WTC11 (cell line): ENCODE results near the gene WBP1L. TPM values are rescaled to one million over a fixed set of nuclear protein-coding genes. Genes with fewer than 3 reads are reported as not detected.
"Not testable (repeated sequence)": the region's sequence is repeated elsewhere in the genome, so short reads cannot be mapped to it uniquely, and the experiment has no call there.

Source experiments
- ATAC-seq: fragments of 200-7000 bp; cut with Tn5 transposase; 2 replicates; pipeline ENCODE4 v1.10.0; 2021; ENCODE audit warnings: mild to moderate bottlenecking, moderate library complexity
- CTCF ChIA-PET: fragments of 300-600 bp; sonication (Branson Sonifier 250); formaldehyde crosslinking; loops from one replicate; lab custom pipeline; 2021; ENCODE audit warnings: antibody characterized with exemption; lab: Charles Lee
- POLR2A ChIA-PET: fragments of 350-600 bp; sonication (Branson Sonifier 250); formaldehyde crosslinking; loops from one replicate; lab custom pipeline; 2021; ENCODE audit warnings: antibody characterized with exemption; lab: Charles Lee
- DNase-seq: peaks from one replicate; pipeline ENCODE4 v3.0.0; 2021; ENCODE audit warnings: low spot score
- H3K27ac Mint-ChIP-seq: 2 replicates; pipeline ENCODE4 v1.8.0; 2021; ENCODE audit warnings: mixed read lengths
- H3K27me3 Mint-ChIP-seq: 2 replicates; pipeline ENCODE4 v1.8.0; 2021; ENCODE audit warnings: low read depth, mild to moderate bottlenecking, moderate library complexity, mixed read lengths
- H3K36me3 Mint-ChIP-seq: 2 replicates; pipeline ENCODE4 v1.8.0; 2021; ENCODE audit warnings: mixed read lengths
- H3K4me1 Mint-ChIP-seq: 2 replicates; pipeline ENCODE4 v1.8.0; 2022; ENCODE audit warnings: mixed read lengths
- H3K4me3 Mint-ChIP-seq: 2 replicates; pipeline ENCODE4 v1.8.0; 2021; ENCODE audit warnings: mild to moderate bottlenecking, moderate library complexity, mixed read lengths
- H3K9me3 Mint-ChIP-seq: 2 replicates; pipeline ENCODE4 v1.8.0; 2021; ENCODE audit warnings: mixed read lengths
- ERG ChIP-seq: fragments of 250-450 bp; sonication (Bioruptor Pico); IDR thresholded peaks from 2 replicates; pipeline ENCODE4 v1.8.0; 2021; ENCODE audit warnings: mild to moderate bottlenecking
- ESRRA ChIP-seq: sonication (generic); formaldehyde crosslinking; IDR thresholded peaks from 2 replicates; pipeline ENCODE4 v1.8.1; 2022; ENCODE audit warnings: mild to moderate bottlenecking, missing genetic modification reagents, borderline replicate concordance
- GABPB1 ChIP-seq: sonication (generic); formaldehyde crosslinking; IDR thresholded peaks from 2 replicates; pipeline ENCODE4 v1.8.1; 2023; ENCODE audit warnings: mild to moderate bottlenecking, missing genetic modification reagents
- HMGA2 ChIP-seq: fragments of 250-450 bp; sonication (Bioruptor Pico); IDR thresholded peaks from 2 replicates; pipeline ENCODE4 v1.4.0; 2021; ENCODE audit warnings: mild to moderate bottlenecking, moderate library complexity
- NFYB ChIP-seq: sonication (generic); formaldehyde crosslinking; conservative IDR thresholded peaks from 2 replicates; pipeline ENCODE4 v1.8.0; 2022; ENCODE audit warnings: low read depth, missing genetic modification reagents
- OVOL2 ChIP-seq: fragments of 250-450 bp; sonication (Bioruptor Pico); IDR thresholded peaks from 2 replicates; pipeline ENCODE4 v1.9.0; 2021; ENCODE audit warnings: mild to moderate bottlenecking, borderline replicate concordance
- PRDM15 ChIP-seq: sonication (generic); formaldehyde crosslinking; IDR thresholded peaks from 2 replicates; pipeline ENCODE4 v1.8.0; 2022; ENCODE audit warnings: missing genetic modification reagents
- TP53 ChIP-seq: sonication (generic); formaldehyde crosslinking; IDR thresholded peaks from 2 replicates; pipeline ENCODE4 v1.8.1; 2023; ENCODE audit warnings: mild to moderate bottlenecking, missing genetic modification reagents
- USF1 ChIP-seq: sonication (generic); formaldehyde crosslinking; IDR thresholded peaks from 2 replicates; pipeline ENCODE4 v1.8.0; 2022; ENCODE audit warnings: mild to moderate bottlenecking, missing genetic modification reagents
- ZNF121 ChIP-seq: sonication (generic); formaldehyde crosslinking; IDR thresholded peaks from 2 replicates; pipeline ENCODE4 v1.8.0; 2023; ENCODE audit warnings: missing genetic modification reagents
- ZNF423 ChIP-seq: fragments of 250-450 bp; sonication (Bioruptor Pico); IDR thresholded peaks from 2 replicates; pipeline ENCODE4 v2.1.2; 2022; ENCODE audit warnings: mild to moderate bottlenecking, moderate library complexity
- total RNA-seq: library from RNA; stranded (reverse); gene quantifications from 3 replicates; pipeline ENCODE4 v1.2.3, GENCODE V29; 2021
- TF ChIP-seq, protein P1 (sequence below): sonication (generic); formaldehyde crosslinking; IDR thresholded peaks from 2 replicates; pipeline ENCODE4 v1.8.0; 2022; ENCODE audit warnings: mild to moderate bottlenecking, missing genetic modification reagents

The WBP1L gene
- total RNA-seq, 1 experiment from 2014 or later: 26.8 TPM

- CTCF ChIA-PET, DNase-seq, POLR2A ChIA-PET, H3K27ac Mint-ChIP-seq, H3K36me3 Mint-ChIP-seq, ATAC-seq, H3K9me3 Mint-ChIP-seq: not testable (repeated sequence)
- TF ChIP-seq ZNF121 (CRISPR knock-in tag): peak; percentile 65; the same call in 1 of the 2 replicates
- Mint-ChIP-seq H3K27me3 (peaks cover 12% of the 10 kb centered on the region), H3K4me1 (peaks cover 45% of the 10 kb centered on the region), H3K4me3 (0 out of 2 replicates have a peak overlapping the region, but pooled peaks have one; percentile 98)
Measured at GRCh38 chr10:102742313-102742712, 1.4 kb upstream of the WBP1L start.

- Mint-ChIP-seq H3K4me1 (peaks cover 45% of the 10 kb centered on the region), H3K9me3 (no peaks in the 10 kb centered on the region)
- CTCF ChIA-PET: interaction anchor here (0.7 to 1.7 kb wide), 8 partner anchors 10 to 574 kb away, joined by 3 to 11 read pairs (median 4); partner anchors contain the start of genes ARL3 and SFXN2
Measured at GRCh38 chr10:102743078-102743587, 615 bp upstream of the WBP1L start.

More at GRCh38 chr10:102743078-102743587, 615 bp upstream of the WBP1L start:
- peak overlapping the region; percentile 69 for H3K27ac Mint-ChIP-seq
- DNase-seq: no peak
- no peak for TF ChIP-seq ESRRA (CRISPR knock-in tag)
- TF ChIP-seq TP53 (CRISPR knock-in tag): no peak
- no peak for TF ChIP-seq ERG (CRISPR knock-in tag)
- TF ChIP-seq USF1: no peak
- TF ChIP-seq OVOL2 (CRISPR knock-in tag): no peak
- TF ChIP-seq HMGA2 (CRISPR knock-in tag): no peak
- no peak for TF ChIP-seq GABPB1
- no peak for TF ChIP-seq NFYB (CRISPR knock-in tag)
- TF ChIP-seq PRDM15 (CRISPR knock-in tag): no peak
- TF ChIP-seq ZNF423: no peak
- TF ChIP-seq, protein P1, sequence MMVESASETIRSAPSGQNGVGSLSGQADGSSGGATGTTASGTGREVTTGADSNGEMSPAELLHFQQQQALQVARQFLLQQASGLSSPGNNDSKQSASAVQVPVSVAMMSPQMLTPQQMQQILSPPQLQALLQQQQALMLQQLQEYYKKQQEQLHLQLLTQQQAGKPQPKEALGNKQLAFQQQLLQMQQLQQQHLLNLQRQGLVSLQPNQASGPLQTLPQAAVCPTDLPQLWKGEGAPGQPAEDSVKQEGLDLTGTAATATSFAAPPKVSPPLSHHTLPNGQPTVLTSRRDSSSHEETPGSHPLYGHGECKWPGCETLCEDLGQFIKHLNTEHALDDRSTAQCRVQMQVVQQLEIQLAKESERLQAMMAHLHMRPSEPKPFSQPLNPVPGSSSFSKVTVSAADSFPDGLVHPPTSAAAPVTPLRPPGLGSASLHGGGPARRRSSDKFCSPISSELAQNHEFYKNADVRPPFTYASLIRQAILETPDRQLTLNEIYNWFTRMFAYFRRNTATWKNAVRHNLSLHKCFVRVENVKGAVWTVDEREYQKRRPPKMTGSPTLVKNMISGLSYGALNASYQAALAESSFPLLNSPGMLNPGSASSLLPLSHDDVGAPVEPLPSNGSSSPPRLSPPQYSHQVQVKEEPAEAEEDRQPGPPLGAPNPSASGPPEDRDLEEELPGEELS (CRISPR knock-in tag): no peak
- peaks cover 12% of the 10 kb centered on the region for H3K27me3 Mint-ChIP-seq
- no peaks in the 10 kb centered on the region for H3K36me3 Mint-ChIP-seq
- POLR2A ChIA-PET: interaction anchor here (0.6 to 1.6 kb wide), 4 partner anchors 29 to 662 kb away, joined by 3 to 7 read pairs (median 4); partner anchors contain the start of genes ARL3 and SFXN2
- ATAC-seq: peak; percentile 1; the same call in 1 of the 2 replicates
- H3K4me3 Mint-ChIP-seq: peak overlapping the region; percentile 98
